Liver (tissue), 9 donors: Measurements from ENCODE around the gene PPP6R3. TPM values are rescaled to one million over a fixed set of nuclear protein-coding genes. Genes with fewer than 3 reads are reported as not detected.

ENCODE experiments used
- DNase-seq: peaks from one replicate; pipeline ENCODE4 v3.0.0-alpha.2; 2017; ENCODE audit warnings: low spot score
- H3K27ac ChIP-seq, 2 donors: one replicate each; pipeline ENCODE4 v1.7.0; 2013; ENCODE audit warnings: inconsistent platforms in 2 of 2, low read length in 2 of 2, control low read depth in 1 of 2, low read depth in 1 of 2, mild to moderate bottlenecking in 1 of 2
- H3K27me3 ChIP-seq, 4 donors: one replicate each; pipeline versions ENCODE4 v1.6.1 to v1.7.0; 2013; ENCODE audit warnings: low read length in 3 of 4, inconsistent platforms in 1 of 4, mild to moderate bottlenecking in 1 of 4, moderate library complexity in 1 of 4; ENCODE audit not compliant: control insufficient read depth in 4 of 4, insufficient read depth in 4 of 4
- H3K36me3 ChIP-seq, 4 donors: one replicate each; pipeline versions ENCODE4 v1.6.1 to v1.7.0; 2013; ENCODE audit warnings: low read length in 3 of 4, mild to moderate bottlenecking in 3 of 4, low read depth in 1 of 4, moderate library complexity in 1 of 4; ENCODE audit not compliant: control insufficient read depth in 4 of 4, insufficient read depth in 3 of 4
- H3K4me1 ChIP-seq, 4 donors: one replicate each; pipeline versions ENCODE4 v1.6.1 to v1.7.0; 2013; ENCODE audit warnings: low read length in 3 of 4, mild to moderate bottlenecking in 3 of 4, moderate library complexity in 1 of 4; ENCODE audit not compliant: control insufficient read depth in 4 of 4, insufficient read depth in 4 of 4
- H3K4me3 ChIP-seq, 3 donors: one replicate each; pipeline versions ENCODE4 v1.6.1 to v1.7.0; 2013; ENCODE audit warnings: low read length in 3 of 3, control low read depth in 1 of 3, low read depth in 1 of 3, mild to moderate bottlenecking in 1 of 3
- H3K9ac ChIP-seq, 2 donors: one replicate each; pipeline ENCODE4 v1.7.0; 2013; ENCODE audit warnings: low read length in 2 of 2, mild to moderate bottlenecking in 2 of 2, moderate library complexity in 2 of 2, control low read depth in 1 of 2, low read depth in 1 of 2
- H3K9me3 ChIP-seq, 4 donors: one replicate each; pipeline versions ENCODE4 v1.6.1 to v1.7.0; 2013; ENCODE audit warnings: low read length in 3 of 4; ENCODE audit not compliant: control insufficient read depth in 4 of 4
- EGR1 ChIP-seq, 2 donors: IDR thresholded peaks; 2 replicates each; pipeline ENCODE4 v1.6.1; 2016 to 2018; ENCODE audit warnings: antibody characterized with exemption in 2 of 2, low read depth in 2 of 2
- FOXA1 ChIP-seq: IDR thresholded peaks from 2 replicates; pipeline ENCODE4 v1.6.1; 2016; ENCODE audit warnings: antibody characterized with exemption
- GABPA ChIP-seq, 2 donors: IDR thresholded peaks in 1 of 2; conservative IDR thresholded peaks in 1 of 2; 2 replicates each; pipeline ENCODE4 v1.6.1; 2016; ENCODE audit warnings: antibody characterized with exemption in 2 of 2, mild to moderate bottlenecking in 1 of 2, moderate library complexity in 1 of 2
- HNF4A ChIP-seq, 2 donors: conservative IDR thresholded peaks; 2 replicates each; pipeline ENCODE4 v1.6.1; 2016; ENCODE audit warnings: antibody characterized with exemption in 2 of 2, mild to moderate bottlenecking in 2 of 2
- HNF4G ChIP-seq: IDR thresholded peaks from 2 replicates; pipeline ENCODE4 v1.6.1; 2016; ENCODE audit warnings: antibody characterized with exemption
- JUND ChIP-seq, 2 donors: IDR thresholded peaks; 2 replicates each; pipeline ENCODE4 v1.6.1; 2016; ENCODE audit warnings: antibody characterized with exemption in 2 of 2
- MAX ChIP-seq: IDR thresholded peaks from 2 replicates; pipeline ENCODE4 v1.6.1; 2016; ENCODE audit warnings: antibody characterized with exemption
- NR2F2 ChIP-seq: IDR thresholded peaks from 2 replicates; pipeline ENCODE4 v1.6.1; 2016; ENCODE audit warnings: antibody characterized with exemption
- RAD21 ChIP-seq, 2 donors: IDR thresholded peaks; 2 replicates each; pipeline ENCODE4 v1.6.1; 2016; ENCODE audit warnings: antibody characterized with exemption in 2 of 2, mild to moderate bottlenecking in 2 of 2
- RXRA ChIP-seq, 2 donors: IDR thresholded peaks; 2 replicates each; pipeline ENCODE4 v1.6.1; 2017 to 2018; ENCODE audit warnings: antibody characterized with exemption in 2 of 2, mild to moderate bottlenecking in 1 of 2
- SP1 ChIP-seq: IDR thresholded peaks from 2 replicates; pipeline ENCODE4 v1.6.1; 2018; ENCODE audit warnings: antibody characterized with exemption, mild to moderate bottlenecking
- TAF1 ChIP-seq: conservative IDR thresholded peaks from 2 replicates; pipeline ENCODE4 v1.6.1; 2016; ENCODE audit warnings: antibody characterized with exemption, mild to moderate bottlenecking
- YY1 ChIP-seq: IDR thresholded peaks from 2 replicates; pipeline ENCODE4 v1.6.1; 2016; ENCODE audit warnings: antibody characterized with exemption, mild to moderate bottlenecking
- WGBS: extraction: QIAGEN DNeasy Blood & Tissue Kit; methylation state at CpG from one replicate; pipeline ENCODE4 v1.1.7; 2013; 5-methylcytosine and 5-hydroxymethylcytosine counted together
- polyA plus RNA-seq, 2 donors: library from polyadenylated mRNA; stranded (reverse) in 1 of 2; unstranded in 1 of 2; fragments of 200-250 nt in 1 of 2; fragments of >200 nt in 1 of 2; fragmentation: Nextera tagmentation in 1 of 2; extraction: Ambion mirVana in 1 of 2; gene quantifications; one replicate each; pipeline versions ENCODE4 v1.2.1 to v1.2.3, GENCODE V29; 2013 to 2015
- total RNA-seq, 2 donors: library from RNA; depleted of rRNA; stranded (reverse); fragments of >200 nt; gene quantifications; one replicate each; pipeline ENCODE4 v1.2.3, GENCODE V29; 2014
- TF ChIP-seq, protein P1 (sequence below): IDR thresholded peaks from 2 replicates; pipeline ENCODE4 v1.6.1; 2016; ENCODE audit warnings: antibody characterized with exemption
- TF ChIP-seq, protein P2 (sequence below): fragments of 150-350 bp; IDR thresholded peaks from 2 replicates; pipeline ENCODE4 v1.5.1; 2017; ENCODE audit warnings: improper control_type of control experiment, low read depth, low read length; ENCODE audit not compliant: missing input control
- TF ChIP-seq, protein P3 (sequence below): IDR thresholded peaks from 2 replicates; pipeline ENCODE4 v1.6.1; 2016; ENCODE audit warnings: antibody characterized with exemption, mild to moderate bottlenecking
- donor health status: healthy.
- donor health status: healthy.
- donor health status: healthy.
- donor health status: healthy.
- donor health status: healthy.

The PPP6R3 gene
- total and polyA plus RNA-seq, 4 donors, result 12.3 to 101 (median 58.1) TPM

DNA sequence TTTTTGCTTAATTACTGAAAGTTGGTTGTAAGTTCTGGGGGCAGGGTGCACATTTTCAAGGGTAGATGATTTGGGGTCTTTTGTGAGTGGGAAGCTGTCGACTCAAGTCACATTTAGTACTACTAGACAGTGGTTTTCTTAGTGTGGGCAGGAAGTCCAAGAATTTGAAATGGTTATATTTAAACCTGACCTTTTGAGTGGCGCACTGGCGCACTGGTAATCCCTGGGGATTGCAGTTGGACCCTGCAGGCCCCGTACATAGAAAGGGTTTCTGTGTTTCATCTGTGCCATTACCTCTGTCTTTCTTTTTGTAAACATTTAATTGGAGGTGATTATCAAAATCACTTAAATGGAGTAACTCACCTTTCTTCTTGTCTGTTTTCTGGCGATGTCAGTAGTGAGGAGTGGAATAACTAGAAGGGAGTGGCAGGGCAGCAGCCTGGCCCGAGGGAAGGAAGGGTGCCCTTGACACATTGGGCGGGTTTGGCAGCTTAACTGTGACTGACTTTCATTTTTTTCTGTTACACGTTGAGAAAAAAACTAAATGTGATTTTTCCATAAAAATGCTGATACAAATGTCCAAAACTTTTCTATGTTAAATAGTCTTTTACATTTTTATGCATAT lies 122.0 kb downstream of the PPP6R3 start:
- TF ChIP-seq, protein P1, sequence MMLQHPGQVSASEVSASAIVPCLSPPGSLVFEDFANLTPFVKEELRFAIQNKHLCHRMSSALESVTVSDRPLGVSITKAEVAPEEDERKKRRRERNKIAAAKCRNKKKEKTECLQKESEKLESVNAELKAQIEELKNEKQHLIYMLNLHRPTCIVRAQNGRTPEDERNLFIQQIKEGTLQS, result no peak
- TF ChIP-seq HNF4A (conservative IDR thresholded peaks at IDR 0.05), result no peak
- TF ChIP-seq HNF4G, result no peak
- no peak for TF ChIP-seq JUND (IDR thresholded peaks at IDR 0.05)
- no peak for TF ChIP-seq SP1
- no peak for TF ChIP-seq FOXA1
- TF ChIP-seq RAD21 (IDR thresholded peaks at IDR 0.05), result no peak
- no peak for TF ChIP-seq GABPA (IDR thresholded peaks at IDR 0.05 in 1 of 2, conservative IDR thresholded peaks at IDR 0.05 in 1 of 2)
- TF ChIP-seq YY1, result no peak
- DNase-seq, result no peak
- WGBS, result 87% methylated on average over 8 of the region's 8 CpGs
- no peak overlapping the region for H3K4me3 ChIP-seq
- no peak overlapping the region for H3K9ac ChIP-seq
- H3K36me3 ChIP-seq, result peaks cover 7 to 56% (median 45%) of the 10 kb centered on the region in 4 donors
- no peaks in the 10 kb centered on the region for H3K9me3 ChIP-seq
- no peak overlapping the region for H3K27ac ChIP-seq
- no peaks in the 10 kb centered on the region for H3K4me1 ChIP-seq
- H3K27me3 ChIP-seq, result no peaks in the 10 kb centered on the region

- Histone ChIP-seq H3K27me3 (no peaks in the 10 kb centered on the region), H3K9me3 (no peaks in the 10 kb centered on the region), H3K27ac (no peak overlapping the region), H3K4me1 (no peaks in the 10 kb centered on the region), H3K9ac (no peak overlapping the region), H3K36me3 (peaks cover 7 to 55% (median 44%) of the 10 kb centered on the region in 4 donors), H3K4me3 (no peak overlapping the region)
- DNase-seq, result no peak
- TF ChIP-seq EGR1 (IDR thresholded peaks at IDR 0.05; ENCODE audit: low read depth in 2 of 2) (no peak), MAX (no peak), TAF1 (no peak), JUND (IDR thresholded peaks at IDR 0.05) (no peak), SP1 (no peak), RXRA (IDR thresholded peaks at IDR 0.05) (no peak), RAD21 (IDR thresholded peaks at IDR 0.05) (no peak), GABPA (IDR thresholded peaks at IDR 0.05 in 1 of 2, conservative IDR thresholded peaks at IDR 0.05 in 1 of 2) (no peak), NR2F2 (no peak), HNF4A (conservative IDR thresholded peaks at IDR 0.05) (no peak)
- TF ChIP-seq, protein P2, sequence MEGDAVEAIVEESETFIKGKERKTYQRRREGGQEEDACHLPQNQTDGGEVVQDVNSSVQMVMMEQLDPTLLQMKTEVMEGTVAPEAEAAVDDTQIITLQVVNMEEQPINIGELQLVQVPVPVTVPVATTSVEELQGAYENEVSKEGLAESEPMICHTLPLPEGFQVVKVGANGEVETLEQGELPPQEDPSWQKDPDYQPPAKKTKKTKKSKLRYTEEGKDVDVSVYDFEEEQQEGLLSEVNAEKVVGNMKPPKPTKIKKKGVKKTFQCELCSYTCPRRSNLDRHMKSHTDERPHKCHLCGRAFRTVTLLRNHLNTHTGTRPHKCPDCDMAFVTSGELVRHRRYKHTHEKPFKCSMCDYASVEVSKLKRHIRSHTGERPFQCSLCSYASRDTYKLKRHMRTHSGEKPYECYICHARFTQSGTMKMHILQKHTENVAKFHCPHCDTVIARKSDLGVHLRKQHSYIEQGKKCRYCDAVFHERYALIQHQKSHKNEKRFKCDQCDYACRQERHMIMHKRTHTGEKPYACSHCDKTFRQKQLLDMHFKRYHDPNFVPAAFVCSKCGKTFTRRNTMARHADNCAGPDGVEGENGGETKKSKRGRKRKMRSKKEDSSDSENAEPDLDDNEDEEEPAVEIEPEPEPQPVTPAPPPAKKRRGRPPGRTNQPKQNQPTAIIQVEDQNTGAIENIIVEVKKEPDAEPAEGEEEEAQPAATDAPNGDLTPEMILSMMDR, result no peak
- TF ChIP-seq, protein P3, sequence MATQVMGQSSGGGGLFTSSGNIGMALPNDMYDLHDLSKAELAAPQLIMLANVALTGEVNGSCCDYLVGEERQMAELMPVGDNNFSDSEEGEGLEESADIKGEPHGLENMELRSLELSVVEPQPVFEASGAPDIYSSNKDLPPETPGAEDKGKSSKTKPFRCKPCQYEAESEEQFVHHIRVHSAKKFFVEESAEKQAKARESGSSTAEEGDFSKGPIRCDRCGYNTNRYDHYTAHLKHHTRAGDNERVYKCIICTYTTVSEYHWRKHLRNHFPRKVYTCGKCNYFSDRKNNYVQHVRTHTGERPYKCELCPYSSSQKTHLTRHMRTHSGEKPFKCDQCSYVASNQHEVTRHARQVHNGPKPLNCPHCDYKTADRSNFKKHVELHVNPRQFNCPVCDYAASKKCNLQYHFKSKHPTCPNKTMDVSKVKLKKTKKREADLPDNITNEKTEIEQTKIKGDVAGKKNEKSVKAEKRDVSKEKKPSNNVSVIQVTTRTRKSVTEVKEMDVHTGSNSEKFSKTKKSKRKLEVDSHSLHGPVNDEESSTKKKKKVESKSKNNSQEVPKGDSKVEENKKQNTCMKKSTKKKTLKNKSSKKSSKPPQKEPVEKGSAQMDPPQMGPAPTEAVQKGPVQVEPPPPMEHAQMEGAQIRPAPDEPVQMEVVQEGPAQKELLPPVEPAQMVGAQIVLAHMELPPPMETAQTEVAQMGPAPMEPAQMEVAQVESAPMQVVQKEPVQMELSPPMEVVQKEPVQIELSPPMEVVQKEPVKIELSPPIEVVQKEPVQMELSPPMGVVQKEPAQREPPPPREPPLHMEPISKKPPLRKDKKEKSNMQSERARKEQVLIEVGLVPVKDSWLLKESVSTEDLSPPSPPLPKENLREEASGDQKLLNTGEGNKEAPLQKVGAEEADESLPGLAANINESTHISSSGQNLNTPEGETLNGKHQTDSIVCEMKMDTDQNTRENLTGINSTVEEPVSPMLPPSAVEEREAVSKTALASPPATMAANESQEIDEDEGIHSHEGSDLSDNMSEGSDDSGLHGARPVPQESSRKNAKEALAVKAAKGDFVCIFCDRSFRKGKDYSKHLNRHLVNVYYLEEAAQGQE, result no peak
- WGBS, result 81% methylated on average over 2 of the region's 2 CpGs
Measured at GRCh38 chr11:68583041-68583446, 122.5 kb downstream of the PPP6R3 start.
